DMS114 treated with DMSO at 0.1 percent for 48 hours (cell line): ENCODE results near the gene CYP4F3.
"Not testable (repeated sequence)": the region's sequence is repeated elsewhere in the genome, so short reads cannot be mapped to it uniquely, and the experiment has no call there.

Experiments
- DNase-seq: peaks from one replicate; lab custom pipeline; 2025; ENCODE audit not compliant: unreplicated experiment; lab: John Stamatoyannopoulos, UW

CYP4F3 gene

DNA sequence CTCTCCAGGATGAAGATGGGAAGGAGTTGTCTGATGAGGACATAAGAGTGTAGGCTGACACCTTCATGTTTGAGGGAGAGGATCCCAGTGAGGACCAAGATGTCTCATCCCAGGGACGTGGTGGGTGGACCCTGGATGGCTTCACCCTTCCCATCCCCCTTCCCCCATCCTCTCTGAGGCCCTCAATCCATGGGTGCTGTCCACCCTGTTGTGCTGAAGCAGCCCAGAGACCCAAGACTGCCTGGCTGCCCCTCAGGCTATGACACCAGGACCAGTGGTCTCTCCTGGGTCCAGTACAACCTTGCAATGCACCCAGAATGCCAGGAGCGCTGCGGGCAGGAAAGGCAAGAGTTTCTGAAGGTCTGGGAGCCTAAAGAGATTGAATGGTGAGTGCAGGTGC lies 28.7 kb downstream of the CYP4F3 start:
- no peak for DNase-seq

DNA sequence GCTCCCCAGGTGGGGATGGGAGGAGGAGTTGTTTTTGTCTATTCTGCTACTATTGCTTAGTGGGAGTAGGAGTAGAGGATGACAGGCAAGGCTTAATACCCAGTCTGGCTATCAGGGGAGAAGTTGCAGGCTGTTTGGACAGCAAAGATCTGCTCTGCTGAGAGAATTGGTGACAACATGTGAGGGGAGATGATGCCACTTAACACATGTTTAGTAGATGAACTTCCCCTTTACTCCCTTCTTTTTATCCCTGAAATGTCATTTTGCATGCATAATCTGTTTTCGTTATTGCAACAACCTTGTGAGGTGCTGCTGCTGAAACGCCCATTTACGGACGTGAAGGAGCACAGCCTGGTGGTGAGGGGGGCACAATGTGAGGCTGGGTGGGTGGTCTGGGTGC lies 29.2 kb downstream of the CYP4F3 start:
- DNase-seq, result no peak

DNA sequence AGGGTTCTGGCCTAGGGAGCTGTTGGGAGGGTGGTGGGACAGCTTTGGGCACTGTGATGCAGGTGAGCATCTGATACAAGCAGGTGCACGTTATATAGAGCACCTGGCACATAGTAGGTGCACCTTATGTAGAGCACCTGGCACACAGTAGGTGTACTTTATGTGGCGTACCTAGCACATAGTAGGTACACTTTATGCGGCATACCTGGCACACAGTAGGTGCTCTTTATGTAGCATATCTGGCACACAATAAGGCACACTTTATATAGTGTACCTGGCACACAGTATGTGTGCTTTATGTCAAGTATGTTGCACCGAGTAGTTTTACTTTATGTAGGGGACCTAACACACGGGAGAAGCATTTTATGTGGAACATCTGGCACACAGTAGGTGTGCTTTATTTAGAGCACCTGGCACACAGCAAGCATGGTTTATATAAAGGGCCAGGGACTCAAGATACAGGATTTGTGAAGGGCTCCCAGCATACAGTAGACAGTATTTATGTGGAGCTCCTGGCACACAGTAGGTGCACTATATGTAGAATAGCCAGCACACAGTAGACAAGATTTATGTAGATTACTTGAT lies 30.6 kb downstream of the CYP4F3 start:
- no peak for DNase-seq

DNA sequence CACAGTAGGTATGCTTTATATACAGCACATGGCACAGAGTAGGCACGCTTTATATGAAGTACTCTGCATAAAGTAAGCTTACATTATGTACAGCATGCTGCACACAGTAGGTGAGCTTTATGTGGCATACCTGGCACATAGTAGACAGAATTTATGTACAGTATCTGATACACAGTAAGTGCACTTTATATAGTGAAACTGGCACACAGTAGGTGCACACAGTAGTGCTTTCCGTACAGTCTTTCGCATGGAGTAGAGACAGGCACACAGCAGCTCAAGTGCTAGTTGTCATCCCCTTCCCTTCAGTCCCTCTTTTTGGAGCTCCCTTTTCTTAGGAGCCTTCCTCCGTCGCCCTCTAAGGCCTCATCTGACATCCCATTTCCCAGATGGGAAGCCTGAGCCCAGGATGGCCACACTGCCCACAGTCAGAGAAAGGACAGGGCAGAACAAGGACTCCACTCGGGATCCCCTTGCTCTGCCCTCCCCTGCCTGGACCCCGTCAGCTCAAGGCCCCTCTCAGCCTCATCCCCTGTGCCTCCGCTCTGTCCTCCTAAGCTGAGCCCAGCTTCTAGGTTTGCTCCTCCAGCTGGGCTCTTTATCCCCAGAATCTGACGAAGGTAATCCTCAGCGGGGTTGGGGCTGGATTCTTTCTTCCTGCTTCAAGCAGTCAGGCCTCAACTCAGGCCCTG lies 31.3 kb downstream of the CYP4F3 start:
- DNase-seq, result no peak

DNA sequence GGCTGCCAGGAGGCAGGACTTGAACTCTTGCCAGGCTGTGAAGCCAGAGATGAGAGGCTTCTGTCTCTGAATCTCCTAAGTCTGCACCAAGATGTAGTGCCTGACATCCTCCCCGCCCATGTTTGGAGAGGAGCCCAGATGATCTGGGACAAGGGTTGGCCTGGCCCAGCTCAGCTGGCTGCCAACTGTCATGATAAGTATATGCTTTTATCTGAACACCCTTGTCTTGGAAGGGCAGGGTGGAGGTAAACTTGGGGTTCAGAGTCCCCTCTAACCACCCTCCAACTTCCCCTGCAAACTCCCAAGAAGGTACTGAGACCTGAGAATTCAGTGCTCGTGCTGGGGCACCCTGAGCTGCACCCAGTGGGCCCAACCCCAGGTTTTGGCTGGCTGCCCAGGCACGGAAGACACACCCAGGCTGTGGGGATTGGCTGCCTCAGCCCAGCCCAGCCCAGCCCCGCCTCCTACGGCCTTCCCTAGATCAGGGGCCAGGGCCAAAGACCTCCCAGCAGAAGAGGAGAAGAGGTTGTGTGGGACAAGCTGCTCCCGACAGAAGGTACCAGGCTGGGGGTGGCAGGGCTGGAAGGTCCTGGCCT lies 32.0 kb downstream of the CYP4F3 start, which contains the start of gene CYP4F12:
CYP4F12 (plus strand) TSS at position 508 of the 596 bp plus-strand sequence. CDS start 443 bp downstream, outside the sequence.
- no peak for DNase-seq

DNA sequence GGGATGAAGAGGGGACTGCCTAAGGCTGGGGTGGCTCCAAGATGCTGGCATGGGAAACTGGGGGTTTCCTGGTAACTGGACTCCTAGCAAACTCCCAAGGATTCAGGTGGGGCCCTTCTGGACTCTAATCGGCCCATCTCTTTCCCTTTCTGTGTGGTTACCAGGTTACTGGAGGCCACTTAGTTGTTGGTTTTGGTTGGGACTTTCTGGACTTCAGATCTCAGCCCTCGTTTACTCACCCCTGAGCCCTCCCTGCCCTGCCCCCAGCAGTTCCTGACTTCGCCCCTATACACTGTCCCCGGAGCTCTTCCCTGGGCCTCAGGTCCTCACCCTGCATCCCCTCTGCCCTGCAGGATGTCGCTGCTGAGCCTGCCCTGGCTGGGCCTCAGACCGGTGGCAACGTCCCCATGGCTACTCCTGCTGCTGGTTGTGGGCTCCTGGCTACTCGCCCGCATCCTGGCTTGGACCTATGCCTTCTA lies 32.5 kb downstream of the CYP4F3 start:
- DNase-seq, result no peak

DNA sequence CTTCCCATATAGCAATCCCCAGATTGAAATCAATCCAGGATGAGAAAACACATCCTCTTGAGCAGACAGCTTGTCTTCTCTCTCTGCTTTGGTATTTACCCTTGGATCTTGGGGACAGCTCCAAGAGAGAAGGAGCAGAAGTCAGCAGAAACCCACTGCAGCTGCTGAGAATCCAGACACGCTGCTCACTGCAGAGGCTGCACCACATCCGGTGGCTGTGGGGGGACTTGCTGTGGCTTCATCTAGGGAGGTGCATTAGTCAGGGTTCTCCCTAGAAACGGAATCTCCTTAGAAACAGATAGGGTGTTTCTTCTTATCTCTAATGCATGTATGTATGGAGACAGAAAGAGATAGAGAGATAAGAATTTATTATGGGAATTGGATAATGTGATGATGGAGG lies 34.9 kb downstream of the CYP4F3 start:
- no peak for DNase-seq

DNA sequence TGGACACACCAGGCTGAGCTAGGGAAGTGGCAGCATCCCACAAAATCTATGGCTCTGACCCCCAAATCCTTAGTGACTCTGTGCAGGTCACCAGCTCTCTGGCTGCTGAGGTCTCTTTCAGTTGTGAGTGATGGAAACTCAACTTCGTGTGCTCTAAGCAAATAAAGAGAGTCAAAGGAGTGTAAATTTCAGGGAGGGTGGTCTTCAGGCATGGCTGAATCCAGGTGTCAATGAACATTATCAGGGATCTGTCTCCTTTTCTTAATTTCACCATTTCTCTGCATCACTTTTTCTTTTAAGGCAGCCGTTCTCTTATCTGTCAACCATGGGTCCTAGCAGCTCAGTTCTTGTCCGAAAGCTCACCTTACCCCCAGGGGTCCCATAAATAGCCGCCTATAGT lies 38.4 kb downstream of the CYP4F3 start:
- no peak for DNase-seq

DNA sequence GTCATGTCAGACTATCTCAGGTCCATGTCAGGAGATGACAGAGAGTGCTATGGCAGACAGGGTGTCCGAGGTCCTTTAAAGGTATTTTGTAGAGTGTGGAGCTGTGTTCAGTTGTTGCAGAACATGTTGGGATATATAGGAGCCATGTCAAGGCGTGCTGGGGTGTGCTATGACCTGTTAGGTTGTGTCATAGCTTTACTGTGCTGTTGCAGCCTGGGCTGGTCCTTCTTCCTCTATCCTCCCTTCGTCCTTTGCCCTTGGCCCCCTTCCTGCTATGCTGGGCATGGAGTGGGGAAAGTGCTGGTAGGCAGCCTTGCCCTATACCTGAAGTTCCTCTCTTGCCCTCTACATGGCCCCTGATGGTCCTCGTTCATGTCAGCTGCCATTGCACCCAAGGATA lies 39.2 kb downstream of the CYP4F3 start:
- DNase-seq, result not testable (repeated sequence)

DNA sequence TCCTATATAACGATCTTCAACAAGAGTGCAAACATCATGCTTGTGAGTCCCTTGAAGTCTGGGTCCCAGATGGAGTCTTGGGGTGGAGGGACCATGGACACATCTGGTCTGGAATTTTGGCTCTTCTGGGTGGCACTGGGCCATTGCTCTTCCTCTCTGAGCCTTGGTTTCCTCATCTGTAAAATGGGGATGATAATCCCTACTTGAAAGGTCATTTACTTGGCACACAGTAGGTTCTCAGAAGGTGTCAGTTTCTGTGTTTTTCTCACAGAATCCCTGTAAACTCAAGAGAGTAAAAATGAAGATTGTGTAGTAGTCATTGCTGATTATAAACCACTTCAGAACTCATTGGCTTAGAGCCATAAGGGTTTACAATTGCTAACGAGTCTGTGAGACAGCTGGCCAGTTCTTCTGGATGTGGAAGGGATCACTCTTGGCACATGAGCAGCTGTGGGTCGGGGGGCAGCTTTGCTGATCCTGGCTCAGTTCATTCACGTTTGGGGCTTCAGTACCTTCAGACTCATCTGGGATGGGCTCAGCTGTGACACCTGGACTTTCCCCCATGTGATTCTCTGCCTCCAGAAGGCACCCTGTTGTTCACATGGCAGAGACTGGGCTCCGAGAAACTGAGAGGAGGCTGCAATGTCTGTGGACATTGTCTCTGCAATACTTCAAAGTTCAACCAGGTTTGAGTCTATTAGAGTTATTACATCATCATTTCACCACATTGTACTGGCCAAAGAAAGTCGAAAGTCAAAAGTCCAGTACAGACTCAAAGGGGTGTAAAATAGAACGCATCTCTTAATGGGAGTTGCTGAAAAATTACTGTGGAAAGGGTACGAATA lies 40.0 kb downstream of the CYP4F3 start:
- DNase-seq, result no peak

DNA sequence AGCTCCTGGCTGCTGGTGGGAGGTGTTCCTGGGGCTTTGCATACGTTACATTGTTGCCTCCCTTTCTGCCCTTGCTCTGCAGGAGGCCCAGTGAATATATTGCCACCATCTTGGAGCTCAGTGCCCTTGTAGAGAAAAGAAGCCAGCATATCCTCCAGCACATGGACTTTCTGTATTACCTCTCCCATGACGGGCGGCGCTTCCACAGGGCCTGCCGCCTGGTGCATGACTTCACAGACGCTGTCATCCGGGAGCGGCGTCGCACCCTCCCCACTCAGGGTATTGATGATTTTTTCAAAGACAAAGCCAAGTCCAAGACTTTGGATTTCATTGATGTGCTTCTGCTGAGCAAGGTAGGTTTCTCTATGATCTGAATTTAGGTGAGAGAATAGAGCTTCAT lies 42.7 kb downstream of the CYP4F3 start:
- DNase-seq, result no peak

DNA sequence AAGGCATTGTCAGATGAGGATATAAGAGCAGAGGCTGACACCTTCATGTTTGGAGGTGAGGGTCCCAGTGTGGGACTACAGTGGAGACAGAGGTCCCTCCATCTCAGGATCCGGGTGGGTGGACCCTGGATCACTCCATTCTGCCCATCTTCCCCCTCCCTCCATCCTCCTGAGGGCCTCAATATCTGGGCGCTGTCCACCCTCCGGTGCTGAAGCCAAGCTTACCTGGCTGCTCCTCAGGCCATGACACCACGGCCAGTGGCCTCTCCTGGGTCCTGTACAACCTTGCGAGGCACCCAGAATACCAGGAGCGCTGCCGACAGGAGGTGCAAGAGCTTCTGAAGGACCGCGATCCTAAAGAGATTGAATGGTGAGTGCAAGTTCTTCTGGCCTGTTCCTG lies 44.1 kb downstream of the CYP4F3 start:
- no peak for DNase-seq

DNA sequence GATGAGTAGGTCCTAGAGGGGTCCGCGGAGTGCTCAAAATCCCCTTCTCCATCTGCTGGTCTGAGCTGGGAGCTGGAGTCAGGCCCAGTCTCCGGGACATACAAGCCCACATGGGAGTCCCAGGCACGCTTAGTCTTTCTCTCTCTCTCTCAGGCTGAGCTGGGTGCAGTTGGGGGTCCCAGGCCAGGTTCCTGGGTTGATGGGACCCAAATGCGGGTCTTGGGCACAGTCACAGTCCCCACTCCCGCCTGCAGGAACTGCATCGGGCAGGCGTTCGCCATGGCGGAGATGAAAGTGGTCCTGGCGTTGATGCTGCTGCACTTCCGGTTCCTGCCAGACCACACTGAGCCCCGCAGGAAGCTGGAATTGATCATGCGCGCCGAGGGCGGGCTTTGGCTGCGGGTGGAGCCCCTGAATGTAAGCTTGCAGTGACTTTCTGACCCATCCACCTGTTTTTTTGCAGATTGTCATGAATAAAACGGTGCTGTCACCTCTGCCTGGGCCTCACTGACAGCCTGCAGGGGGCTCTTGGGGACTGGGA lies 56.0 kb downstream of the CYP4F3 start:
- no peak for DNase-seq

DNA sequence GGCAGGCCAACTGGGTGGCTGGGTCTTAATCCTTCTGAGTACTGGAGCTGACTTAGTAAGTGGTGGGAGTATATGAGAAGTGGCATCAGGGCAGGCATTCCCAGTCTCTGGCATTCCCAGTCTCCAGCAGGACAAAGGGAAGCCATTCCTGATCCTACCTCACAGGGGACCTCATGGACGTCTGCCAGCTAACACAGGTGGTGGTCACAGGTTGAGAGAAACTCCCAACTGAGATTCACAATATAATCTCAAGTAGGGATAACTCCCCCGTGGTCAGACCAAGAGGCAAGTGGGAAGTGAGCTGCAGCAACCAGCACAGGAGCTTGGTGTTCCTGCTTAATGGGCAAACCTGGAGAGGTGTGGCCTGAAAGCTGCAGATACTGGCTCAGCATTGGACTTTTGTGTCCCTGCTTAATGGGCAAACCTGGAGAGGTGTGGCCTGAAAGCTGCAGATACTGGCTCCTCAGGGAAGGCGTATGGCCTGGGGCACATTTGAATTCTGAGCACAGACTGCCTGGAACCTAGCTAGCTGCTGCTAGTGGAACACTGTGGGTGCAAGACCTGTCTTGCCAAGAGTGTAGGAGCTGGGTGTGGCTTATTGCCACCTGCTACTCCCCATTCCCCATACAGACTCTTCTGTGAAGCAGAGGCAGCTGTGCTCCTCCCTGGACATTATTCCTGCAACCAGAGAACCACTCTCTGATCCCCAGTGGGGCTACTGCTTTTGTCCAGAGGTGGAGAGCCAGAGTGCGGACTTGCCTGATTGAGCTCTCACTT lies 61.2 kb downstream of the CYP4F3 start:
- DNase-seq, result no peak

DNA sequence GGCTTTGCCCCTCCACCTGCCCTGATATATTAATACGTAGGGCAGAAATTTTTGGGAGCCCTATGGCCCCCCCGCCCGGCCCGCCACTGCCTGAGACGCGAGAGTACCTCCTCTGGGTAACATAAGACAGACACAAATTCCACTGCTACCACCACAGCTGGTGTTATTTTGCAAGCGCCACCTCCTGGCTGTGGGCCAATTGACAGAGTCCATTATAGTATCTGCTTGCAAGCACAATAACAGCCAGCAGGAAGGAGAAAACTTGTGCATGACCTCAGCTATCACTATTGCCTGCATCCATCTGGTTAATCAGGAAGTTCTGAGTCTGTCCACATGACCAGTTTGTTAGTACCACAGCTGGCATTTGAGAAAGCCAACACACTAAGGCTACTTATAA lies 61.8 kb downstream of the CYP4F3 start:
- DNase-seq, result no peak
